Neutrophil (primary cell): ENCODE measurements around the gene RNF141.

Experiments used
- H3K27ac ChIP-seq: fragments of 200-600 bp; sonication (generic); 2 replicates; pipeline ENCODE4 v1.5.1; 2016; ENCODE audit warnings: mild to moderate bottlenecking, moderate library complexity
- H3K27me3 ChIP-seq: fragments of 200-600 bp; sonication (generic); 2 replicates; pipeline ENCODE4 v1.6.0; 2016; ENCODE audit warnings: mild to moderate bottlenecking
- H3K36me3 ChIP-seq: fragments of 200-600 bp; sonication (generic); 2 replicates; pipeline ENCODE4 v1.5.1; 2017
- H3K4me1 ChIP-seq, 2 experiments: fragments of 200-600 bp in 1 of 2; sonication (generic) in 1 of 2; 1 replicate in 1 of 2; 2 replicates in 1 of 2; pipeline versions ENCODE4 v1.5.1 to v1.6.1; 2013 to 2016; ENCODE audit warnings: low read depth in 1 of 2, low read length in 1 of 2, mild to moderate bottlenecking in 1 of 2, moderate library complexity in 1 of 2; ENCODE audit not compliant: control insufficient read depth in 1 of 2, insufficient read depth in 1 of 2
- H3K4me3 ChIP-seq, 2 experiments: fragments of 200-600 bp in 1 of 2; sonication (generic) in 1 of 2; 1 replicate in 1 of 2; 2 replicates in 1 of 2; pipeline ENCODE4 v1.5.1; 2013 to 2016; ENCODE audit warnings: low read depth in 1 of 2, low read length in 1 of 2, mild to moderate bottlenecking in 1 of 2, moderate library complexity in 1 of 2
- H3K9me3 ChIP-seq: fragments of 200-600 bp; sonication (generic); 2 replicates; pipeline ENCODE4 v1.5.1; 2016
- TF ChIP-seq, protein P1 (sequence below): fragments of 200-600 bp; sonication (generic); IDR thresholded peaks from 2 replicates; pipeline ENCODE4 v1.5.1; 2016; ENCODE audit warnings: antibody characterized with exemption

The RNF141 gene

DNA sequence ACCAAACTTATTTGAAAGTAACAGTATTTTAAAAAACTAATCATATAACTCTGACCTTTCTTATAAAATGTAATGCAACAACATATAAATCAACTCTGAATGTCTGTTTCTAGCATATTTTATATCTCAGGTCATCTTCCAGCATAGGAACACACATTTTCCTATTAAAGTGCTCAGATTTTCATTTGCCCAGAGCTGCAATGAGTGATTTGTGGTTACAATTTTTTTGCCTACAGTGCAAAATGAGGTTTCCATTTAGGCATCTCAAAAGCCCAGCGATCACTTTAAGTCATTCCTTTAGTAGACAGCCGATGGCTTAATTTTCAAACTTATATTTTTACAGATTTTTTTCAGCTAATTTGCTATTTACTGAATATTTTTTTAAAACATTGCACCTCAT, 26.5 kb upstream of the RNF141 start:
- Histone ChIP-seq H3K27me3 (no peaks in the 10 kb centered on the region), H3K36me3 (no peaks in the 10 kb centered on the region), H3K9me3 (no peaks in the 10 kb centered on the region), H3K4me1 (peaks cover 9 to 10% of the 10 kb centered on the region in 2 experiments), H3K27ac (no peak overlapping the region), H3K4me3 (no peak overlapping the region)
- TF ChIP-seq, protein P1, sequence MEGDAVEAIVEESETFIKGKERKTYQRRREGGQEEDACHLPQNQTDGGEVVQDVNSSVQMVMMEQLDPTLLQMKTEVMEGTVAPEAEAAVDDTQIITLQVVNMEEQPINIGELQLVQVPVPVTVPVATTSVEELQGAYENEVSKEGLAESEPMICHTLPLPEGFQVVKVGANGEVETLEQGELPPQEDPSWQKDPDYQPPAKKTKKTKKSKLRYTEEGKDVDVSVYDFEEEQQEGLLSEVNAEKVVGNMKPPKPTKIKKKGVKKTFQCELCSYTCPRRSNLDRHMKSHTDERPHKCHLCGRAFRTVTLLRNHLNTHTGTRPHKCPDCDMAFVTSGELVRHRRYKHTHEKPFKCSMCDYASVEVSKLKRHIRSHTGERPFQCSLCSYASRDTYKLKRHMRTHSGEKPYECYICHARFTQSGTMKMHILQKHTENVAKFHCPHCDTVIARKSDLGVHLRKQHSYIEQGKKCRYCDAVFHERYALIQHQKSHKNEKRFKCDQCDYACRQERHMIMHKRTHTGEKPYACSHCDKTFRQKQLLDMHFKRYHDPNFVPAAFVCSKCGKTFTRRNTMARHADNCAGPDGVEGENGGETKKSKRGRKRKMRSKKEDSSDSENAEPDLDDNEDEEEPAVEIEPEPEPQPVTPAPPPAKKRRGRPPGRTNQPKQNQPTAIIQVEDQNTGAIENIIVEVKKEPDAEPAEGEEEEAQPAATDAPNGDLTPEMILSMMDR, result no peak

DNA sequence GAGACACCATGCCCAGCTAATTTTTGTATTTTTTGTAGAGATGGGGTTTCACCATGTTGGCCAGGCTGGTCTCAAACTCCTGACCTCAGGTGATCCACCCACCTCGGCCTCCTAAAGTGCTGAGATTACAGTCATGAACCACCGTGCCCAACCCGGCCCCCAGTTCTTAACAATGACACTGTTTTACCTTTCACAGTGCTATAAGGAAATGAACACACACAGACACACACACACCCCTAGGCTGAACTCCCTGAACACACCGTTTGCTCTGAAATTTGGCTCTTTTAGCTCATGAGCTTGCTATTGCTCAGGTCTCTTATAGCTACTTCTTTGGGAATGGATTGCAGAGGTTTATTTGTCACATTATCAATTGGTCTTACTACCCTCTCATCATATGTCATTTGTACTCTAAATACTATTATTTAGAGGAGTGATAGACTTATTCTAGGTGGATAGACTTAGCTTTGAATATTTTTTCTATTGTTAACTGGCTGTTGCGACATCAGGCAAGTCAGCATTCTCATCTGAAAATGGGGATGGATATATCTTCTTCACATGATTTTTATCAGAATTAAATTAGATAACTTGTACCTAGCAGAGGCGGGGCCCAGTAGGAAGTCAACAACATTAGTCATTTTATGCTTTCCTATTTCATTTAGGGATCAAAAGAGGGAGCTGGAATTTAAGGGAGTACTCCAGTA, 25.4 kb upstream of the RNF141 start:
- H3K27me3 ChIP-seq, result no peaks in the 10 kb centered on the region
- TF ChIP-seq, protein P1, result no peak

DNA sequence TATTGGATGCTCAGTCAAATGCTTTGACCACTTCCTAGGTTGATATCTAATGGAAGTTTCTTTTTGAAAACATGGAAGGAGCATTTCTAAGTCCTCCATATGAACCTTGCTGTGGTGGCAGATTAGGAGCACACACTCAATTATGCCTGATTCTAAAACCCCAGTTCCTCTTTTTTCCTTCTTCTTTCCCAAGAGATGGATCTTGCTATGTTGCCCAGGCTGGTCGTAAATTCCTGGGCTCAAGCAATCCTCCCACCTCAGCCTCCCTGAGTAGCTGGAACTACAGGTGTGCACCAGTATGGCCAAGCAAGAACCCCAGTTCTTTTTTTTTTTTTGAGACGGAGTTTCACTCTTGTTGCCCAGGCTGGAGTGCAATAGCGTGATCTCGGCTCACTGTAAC, 24.5 kb upstream of the RNF141 start:
- H3K27ac ChIP-seq, result no peak overlapping the region
- peaks cover 9 to 10% of the 10 kb centered on the region in 2 experiments for H3K4me1 ChIP-seq
- TF ChIP-seq, protein P1, result no peak
- no peak overlapping the region for H3K4me3 ChIP-seq
- H3K27me3 ChIP-seq, result no peaks in the 10 kb centered on the region
- no peaks in the 10 kb centered on the region for H3K36me3 ChIP-seq
- H3K9me3 ChIP-seq, result no peaks in the 10 kb centered on the region

More for the DNA sequence above, 25.4 kb upstream of the RNF141 start:
- Histone ChIP-seq H3K4me3 (no peak overlapping the region), H3K9me3 (no peaks in the 10 kb centered on the region), H3K36me3 (no peaks in the 10 kb centered on the region), H3K4me1 (peaks cover 9 to 10% of the 10 kb centered on the region in 2 experiments), H3K27ac (peak overlapping the region; percentile 37)

DNA sequence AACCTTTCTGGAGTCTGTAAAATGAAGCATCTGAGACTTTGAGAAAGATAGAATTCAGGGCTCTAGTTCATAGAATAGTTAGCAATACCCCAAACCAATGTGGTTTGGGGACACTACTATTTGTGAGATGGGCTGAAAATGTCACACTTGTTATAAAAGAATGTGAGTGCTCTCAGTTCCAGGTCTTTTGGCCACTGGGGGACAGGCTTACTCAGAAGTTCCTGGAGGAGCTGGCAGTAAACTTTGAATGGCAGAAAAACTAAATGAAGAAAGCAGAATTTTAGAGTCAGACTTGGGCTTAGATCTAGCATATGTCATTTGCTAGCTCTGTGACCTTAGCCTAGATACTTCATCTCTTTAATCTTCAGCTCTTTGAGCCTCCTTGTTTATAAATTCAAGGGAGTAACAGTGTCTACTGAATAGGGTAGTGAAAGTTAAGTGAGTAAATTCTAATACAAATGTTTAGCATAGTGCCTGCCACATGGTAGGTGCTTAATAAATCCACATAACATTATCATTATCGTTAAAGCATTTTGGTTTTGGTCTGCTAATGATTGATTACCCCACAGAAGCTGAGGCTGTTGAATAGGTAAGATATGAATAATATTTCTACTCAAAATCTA, 23.8 kb upstream of the RNF141 start:
- TF ChIP-seq, protein P1, result no peak
- Histone ChIP-seq H3K27ac (peak overlapping the region; percentile 25), H3K27me3 (no peaks in the 10 kb centered on the region), H3K4me1 (peaks cover 8 to 10% of the 10 kb centered on the region in 2 experiments), H3K4me3 (no peak overlapping the region), H3K9me3 (no peaks in the 10 kb centered on the region), H3K36me3 (no peaks in the 10 kb centered on the region)

DNA sequence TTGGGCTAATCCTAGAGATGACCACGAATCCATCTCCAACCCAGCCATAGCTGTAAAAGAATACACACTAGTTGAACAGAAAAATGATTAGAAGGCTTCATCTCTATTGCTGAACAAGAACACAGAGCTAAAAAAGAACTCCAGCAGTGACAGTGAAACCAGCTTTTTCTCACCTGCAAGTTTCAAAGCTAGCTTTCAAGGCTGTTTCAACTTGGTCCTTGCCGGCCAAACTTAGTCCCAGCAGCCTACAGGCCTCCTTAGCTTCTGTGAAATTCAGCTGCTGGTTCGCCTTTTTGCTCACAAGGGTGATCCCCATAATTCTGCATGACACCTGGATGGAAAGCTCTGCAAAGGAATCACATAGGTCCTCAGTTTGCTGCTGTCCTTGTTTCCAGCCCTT, 23.0 kb upstream of the RNF141 start:
- Histone ChIP-seq H3K27ac (no peak overlapping the region), H3K4me3 (no peak overlapping the region), H3K9me3 (no peaks in the 10 kb centered on the region), H3K36me3 (no peaks in the 10 kb centered on the region), H3K27me3 (no peaks in the 10 kb centered on the region), H3K4me1 (peaks cover 6 to 10% of the 10 kb centered on the region in 2 experiments)
- TF ChIP-seq, protein P1, result no peak
